Activated naive CD4-positive, alpha-beta T cell treated with Interleukin-2 at 50 U/mL for 16 hours (primary cell): ENCODE data around the gene SLPI.

Experiments used
- DNase-seq: peaks from one replicate; pipeline ENCODE4 v3.0.0-alpha.2; 2020

The SLPI gene

DNA sequence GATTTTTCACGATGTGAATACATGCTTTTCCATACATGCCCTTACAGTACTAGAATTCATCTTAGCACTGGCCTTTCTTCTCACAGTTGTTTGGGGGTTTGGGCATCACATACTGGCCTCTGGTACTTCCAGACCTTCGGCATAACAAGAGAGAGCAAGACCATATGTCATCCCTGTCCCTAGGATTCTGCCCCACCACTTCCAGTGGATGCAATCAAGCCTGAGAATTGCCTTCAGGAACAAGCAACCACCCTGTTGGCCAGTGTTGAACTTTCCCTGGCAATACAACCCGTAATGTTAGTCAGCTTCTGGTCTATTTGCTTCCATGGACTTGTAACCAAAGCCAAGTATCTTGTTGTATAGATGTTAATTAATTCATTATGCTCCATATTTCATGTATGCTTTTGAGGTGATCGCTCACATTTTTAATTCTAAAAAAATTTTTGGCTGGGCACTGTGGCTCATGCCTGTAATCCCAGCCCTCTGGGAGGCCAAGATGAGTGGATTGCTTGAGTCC lies 15.4 kb upstream of the SLPI start:
- no peak for DNase-seq

- no peak for DNase-seq
Measured at GRCh38 chr20:45269056-45269455, 14.7 kb upstream of the SLPI start.

DNA sequence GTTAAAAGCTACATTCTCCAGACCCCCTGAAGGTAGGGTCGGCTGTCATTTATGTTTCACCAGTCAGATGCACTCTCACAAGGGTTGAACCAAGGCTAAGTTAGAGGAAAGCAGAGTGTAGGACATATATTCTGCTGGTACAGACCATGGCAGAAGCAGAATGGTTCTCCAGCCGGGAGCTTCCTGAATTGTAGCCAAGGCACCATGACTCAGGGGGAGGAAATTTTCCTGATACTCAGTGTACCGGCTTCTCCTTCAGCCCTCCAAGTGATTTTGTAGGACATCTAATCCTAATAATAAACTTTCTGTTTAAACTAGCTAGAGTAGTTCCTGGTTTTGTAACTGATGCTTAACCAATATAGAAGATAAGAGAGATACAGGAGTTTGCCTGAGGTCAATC lies 14.2 kb upstream of the SLPI start:
- no peak for DNase-seq

- DNase-seq, result no peak
Measured at GRCh38 chr20:45266977-45267376, 12.6 kb upstream of the SLPI start.

DNA sequence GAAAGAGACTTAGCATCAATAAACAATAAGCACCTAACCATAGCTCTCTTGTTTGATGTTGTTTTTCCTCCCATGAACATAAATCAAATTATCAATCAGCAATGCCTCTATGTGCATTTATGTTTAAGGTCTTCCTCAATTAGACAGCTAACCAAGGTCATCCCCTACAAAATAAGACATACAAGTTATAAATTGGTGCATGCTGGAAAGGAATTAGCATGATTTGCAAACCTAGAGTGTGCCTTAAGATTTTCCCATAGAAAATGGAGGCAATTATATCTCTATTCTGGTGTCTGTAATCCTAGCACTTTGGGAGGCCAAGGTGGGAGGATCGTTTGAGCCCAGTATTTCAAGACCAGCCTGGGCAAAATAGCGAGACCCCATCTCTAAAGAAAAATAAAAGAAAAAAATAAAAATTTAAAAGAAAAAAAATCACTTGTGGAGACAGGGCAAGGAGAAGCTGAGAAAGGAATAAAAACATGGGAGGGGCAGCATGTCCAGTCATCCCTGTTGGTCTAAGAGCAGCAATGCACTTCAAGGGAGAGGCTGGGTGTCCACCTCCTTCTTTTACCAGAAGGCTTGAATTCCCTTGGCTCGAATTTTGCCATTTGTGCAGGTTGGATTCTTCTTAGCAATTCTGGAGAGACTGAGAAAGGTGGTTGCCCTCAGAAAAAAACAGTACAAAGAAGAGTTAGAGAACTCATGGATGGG lies 9.3 kb upstream of the SLPI start:
- no peak for DNase-seq

DNA sequence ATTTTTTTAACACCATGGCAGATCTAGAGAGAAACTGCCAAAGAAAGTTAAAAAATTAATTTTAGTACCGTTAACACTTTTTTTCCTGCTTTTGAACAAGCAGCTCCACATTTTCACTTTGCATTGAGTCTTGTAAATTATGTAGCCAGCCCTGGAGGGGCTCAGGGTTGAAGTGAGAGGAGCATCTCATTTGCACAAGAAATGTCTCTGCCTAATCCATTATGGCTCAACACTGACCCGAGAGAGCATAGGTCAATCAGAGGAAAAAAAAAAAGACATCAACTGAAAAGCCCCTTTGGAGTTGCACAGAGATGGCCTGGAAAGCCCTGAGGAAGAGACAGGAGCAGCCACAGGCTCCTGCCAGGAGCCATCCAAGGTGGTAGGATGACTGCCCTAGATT lies 4.3 kb upstream of the SLPI start:
- no peak for DNase-seq

DNA sequence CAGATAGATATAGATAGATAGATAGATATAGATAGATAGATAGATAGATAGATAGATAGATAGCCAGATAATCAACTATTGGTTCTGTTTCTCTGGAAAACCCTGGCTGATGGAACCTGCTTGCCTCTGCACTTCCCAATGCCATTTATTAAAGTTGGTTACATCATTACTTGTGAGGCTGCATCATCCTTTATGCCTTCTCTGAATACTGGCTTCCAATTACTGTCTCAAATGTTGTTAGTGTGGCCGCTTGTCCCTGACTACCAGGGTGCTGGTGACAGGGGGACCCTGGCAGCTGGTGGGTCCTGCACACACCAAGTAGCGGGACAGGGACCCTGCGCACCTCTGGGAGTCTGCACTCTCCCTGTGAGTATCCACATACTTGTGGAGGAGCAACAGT lies 3.9 kb upstream of the SLPI start:
- no peak for DNase-seq

DNA sequence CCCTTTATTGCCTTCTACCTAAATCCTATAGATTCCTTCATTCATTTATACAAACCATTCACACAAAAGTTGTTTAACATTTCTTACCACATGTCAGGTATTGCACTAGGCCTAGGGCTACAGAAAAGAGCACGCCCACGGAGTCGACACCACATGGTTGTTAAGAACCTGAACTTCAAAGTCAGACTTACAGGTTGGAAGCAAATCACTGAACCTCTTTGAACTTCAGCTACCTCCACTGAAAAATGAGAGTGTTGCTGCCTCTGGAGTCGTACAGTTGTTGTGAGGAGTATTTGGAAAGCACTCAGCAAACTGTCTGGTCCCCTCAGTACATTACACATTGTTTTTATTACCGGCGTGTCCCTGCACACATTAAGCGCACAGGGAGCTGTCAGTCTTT lies 3.3 kb upstream of the SLPI start:
- no peak for DNase-seq

GRCh38 chr20:45257161-45257560 lies 2.8 kb upstream of the SLPI start:
- no peak for DNase-seq

GRCh38 chr20:45253261-45253660 lies 1.1 kb downstream of the SLPI start:
- DNase-seq, result no peak

DNA sequence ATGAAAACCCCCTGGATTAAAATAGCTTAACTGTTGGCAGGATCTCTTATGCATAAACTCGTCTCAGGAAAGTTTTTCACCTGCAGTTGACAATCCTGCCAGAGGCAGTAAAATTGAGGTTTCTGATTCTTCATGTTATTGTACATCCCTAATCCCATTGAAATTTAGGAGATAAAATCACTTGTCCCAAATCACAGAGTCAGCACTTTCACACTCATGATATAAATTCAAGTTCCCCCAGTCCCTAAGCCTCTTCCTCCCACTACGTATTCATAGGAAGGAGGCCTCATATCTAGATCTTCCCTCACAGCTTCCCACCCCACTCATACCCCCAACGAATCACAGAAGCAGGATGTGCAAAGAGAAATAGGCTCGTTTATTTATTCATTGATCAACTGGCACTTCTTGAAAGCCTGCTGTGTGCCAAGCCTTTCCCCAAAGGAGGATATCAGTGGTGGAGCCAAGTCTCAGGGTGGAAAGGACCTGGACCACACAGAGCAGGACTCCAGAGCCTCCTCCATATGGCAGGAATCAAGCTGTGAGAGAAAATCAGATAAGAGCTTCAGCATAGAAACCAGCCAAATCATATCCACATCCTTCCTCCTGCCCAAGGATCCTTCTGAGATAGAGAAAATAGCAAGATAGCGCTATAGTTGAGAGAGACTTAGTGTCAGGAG lies 2.3 kb downstream of the SLPI start:
- DNase-seq, result no peak

- no peak for DNase-seq
Measured at GRCh38 chr20:45248609-45249008, 5.8 kb downstream of the SLPI start.

- DNase-seq, result no peak
Measured at GRCh38 chr20:45247865-45248264, 6.5 kb downstream of the SLPI start.

GRCh38 chr20:45246109-45246508 lies 8.3 kb downstream of the SLPI start:
- DNase-seq, result no peak

- DNase-seq, result no peak
Measured at GRCh38 chr20:45238139-45238538, 16.2 kb downstream of the SLPI start.

GRCh38 chr20:45235995-45236394 lies 18.4 kb downstream of the SLPI start:
- no peak for DNase-seq

DNA sequence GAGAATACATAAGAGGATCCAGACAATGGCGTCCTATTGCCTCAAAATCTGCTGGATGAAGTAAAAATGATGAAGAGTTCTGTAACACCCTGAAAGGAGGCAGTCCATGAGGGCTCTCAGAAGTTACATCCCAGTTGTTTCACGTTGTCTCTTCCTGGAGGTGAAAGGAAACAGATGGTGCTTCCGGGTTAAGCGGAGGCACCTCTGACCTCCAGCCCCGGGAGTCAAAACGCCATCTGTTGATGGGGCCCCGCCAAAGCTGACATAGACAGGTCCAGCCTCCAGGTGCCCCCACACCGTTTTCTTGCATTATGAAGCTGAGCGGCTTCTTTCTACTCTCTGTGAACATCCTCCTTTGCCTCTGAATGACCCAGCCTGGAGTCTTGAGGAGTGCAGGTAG lies 23.7 kb downstream of the SLPI start:
- no peak for DNase-seq

- peak; percentile 45 for DNase-seq
Measured at GRCh38 chr20:45229264-45230056, 24.9 kb downstream of the SLPI start.

GRCh38 chr20:45226287-45226686 lies 28.1 kb downstream of the SLPI start:
- DNase-seq, result no peak

DNA sequence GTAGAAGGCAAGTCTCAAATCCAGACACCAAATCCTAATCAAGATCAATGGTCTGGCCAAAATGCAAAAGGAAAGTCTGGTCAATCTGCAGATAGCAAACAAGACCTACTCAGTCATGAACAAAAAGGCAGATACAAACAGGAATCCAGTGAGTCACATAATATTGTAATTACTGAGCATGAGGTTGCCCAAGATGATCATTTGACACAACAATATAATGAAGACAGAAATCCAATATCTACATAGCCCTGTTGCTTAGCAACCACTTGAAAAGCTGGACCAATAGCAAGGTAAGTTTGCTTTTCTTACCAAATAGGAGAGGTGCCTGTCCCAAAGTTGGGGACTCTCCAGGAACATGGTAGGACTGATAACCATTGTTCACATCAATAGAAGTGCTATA lies 31.2 kb downstream of the SLPI start:
- no peak for DNase-seq

GRCh38 chr20:45221076-45221475 lies 33.3 kb downstream of the SLPI start, which contains the start of gene SEMG2:
Gene SEMG2 (plus strand): TSS chr20:45221373. CDS start chr20:45221390, 17 bp downstream.
- no peak for DNase-seq

- DNase-seq, result no peak
Measured at GRCh38 chr20:45218636-45219035, 35.7 kb downstream of the SLPI start.

DNA sequence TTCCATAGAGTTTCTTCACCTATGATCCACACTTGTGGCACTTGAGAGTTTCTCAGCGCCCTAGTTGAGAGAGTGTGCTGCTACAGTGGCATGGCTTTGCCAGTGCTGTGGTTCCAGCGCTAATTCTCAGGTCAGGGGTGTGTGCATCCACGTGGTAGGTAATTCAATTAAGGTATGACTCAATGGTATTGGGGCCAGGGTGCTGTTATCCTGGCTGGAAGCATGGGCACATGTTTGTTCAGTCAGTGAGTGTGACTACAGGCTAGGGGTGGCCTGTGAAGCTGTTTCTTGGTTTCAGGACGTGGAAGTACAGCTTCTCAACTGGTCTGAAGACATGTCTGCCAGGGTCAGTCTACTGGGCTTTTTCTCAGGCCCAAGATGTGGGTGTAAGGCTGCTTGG lies 36.2 kb downstream of the SLPI start:
- no peak for DNase-seq

DNA sequence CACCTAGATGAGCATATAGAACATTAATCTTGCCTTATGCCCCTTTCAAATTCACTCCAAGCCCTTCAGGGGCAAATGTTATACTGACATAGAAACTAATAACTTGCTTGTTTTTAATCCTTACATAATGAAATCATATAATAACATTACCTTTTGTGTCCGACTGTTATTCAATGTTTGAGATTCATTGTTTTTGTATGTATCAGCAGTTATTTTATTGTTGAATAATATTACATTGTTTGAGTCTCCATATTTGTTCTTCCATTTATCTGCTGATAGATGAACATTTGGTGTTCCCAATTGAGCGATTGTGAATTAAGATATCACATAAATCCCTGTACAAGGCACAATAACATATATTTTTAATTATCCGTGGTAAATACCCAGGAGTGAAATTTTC lies 41.5 kb downstream of the SLPI start:
- no peak for DNase-seq
